ENCODE measurements around the gene PTPRM.

The PTPRM gene

GRCh38 chr18:8003878-8004675 lies 437.0 kb downstream of the PTPRM start:
- Histone ChIP-seq H3K4me3 (ENCODE audit: low read depth in 1 of 2, low read length in 2 of 2) (no peak overlapping the region), H3K27me3 (ENCODE audit: control insufficient read depth in 1 of 2, insufficient read depth in 2 of 2, low read length in 2 of 2) (no peaks in the 10 kb centered on the region), H3K9me3 (ENCODE audit: low read length) (no peaks in the 10 kb centered on the region), H3K9ac (ENCODE audit: low read length) (no peak overlapping the region), H3K36me3 (ENCODE audit: insufficient read depth, low read length) (peaks cover 3% of the 10 kb centered on the region), H3K4me1 (ENCODE audit: insufficient read depth, low read length) (no peaks in the 10 kb centered on the region), H3K27ac (ENCODE audit: low read depth, low read length) (no peak overlapping the region)

GRCh38 chr18:8004792-8005191 lies 437.7 kb downstream of the PTPRM start:
- H3K36me3 ChIP-seq (ENCODE audit: insufficient read depth, low read length), result no peaks in the 10 kb centered on the region
- no peak overlapping the region for H3K27ac ChIP-seq (ENCODE audit: low read depth, low read length)
- H3K27me3 ChIP-seq (ENCODE audit: control insufficient read depth in 1 of 2, insufficient read depth in 2 of 2, low read length in 2 of 2), result no peaks in the 10 kb centered on the region
- no peaks in the 10 kb centered on the region for H3K4me1 ChIP-seq (ENCODE audit: insufficient read depth, low read length)
- no peak overlapping the region for H3K9ac ChIP-seq (ENCODE audit: low read length)
- no peaks in the 10 kb centered on the region for H3K9me3 ChIP-seq (ENCODE audit: low read length)
- H3K4me3 ChIP-seq (ENCODE audit: low read depth in 1 of 2, low read length in 2 of 2), result no peak overlapping the region

GRCh38 chr18:8005870-8006569 lies 438.9 kb downstream of the PTPRM start:
- H3K27me3 ChIP-seq (ENCODE audit: control insufficient read depth in 1 of 2, insufficient read depth in 2 of 2, low read length in 2 of 2), result no peaks in the 10 kb centered on the region
- no peak overlapping the region for H3K9ac ChIP-seq (ENCODE audit: low read length)
- no peaks in the 10 kb centered on the region for H3K36me3 ChIP-seq (ENCODE audit: insufficient read depth, low read length)
- no peak overlapping the region for H3K27ac ChIP-seq (ENCODE audit: low read depth, low read length)
- H3K4me1 ChIP-seq (ENCODE audit: insufficient read depth, low read length), result no peaks in the 10 kb centered on the region
- no peak overlapping the region for H3K4me3 ChIP-seq (ENCODE audit: low read depth in 1 of 2, low read length in 2 of 2)
- no peaks in the 10 kb centered on the region for H3K9me3 ChIP-seq (ENCODE audit: low read length)

- H3K4me1 ChIP-seq (ENCODE audit: insufficient read depth, low read length), result no peaks in the 10 kb centered on the region
- no peak overlapping the region for H3K9ac ChIP-seq (ENCODE audit: low read length)
- H3K27ac ChIP-seq (ENCODE audit: low read depth, low read length), result no peak overlapping the region
- no peaks in the 10 kb centered on the region for H3K27me3 ChIP-seq (ENCODE audit: control insufficient read depth in 1 of 2, insufficient read depth in 2 of 2, low read length in 2 of 2)
- H3K9me3 ChIP-seq (ENCODE audit: low read length), result no peaks in the 10 kb centered on the region
- no peaks in the 10 kb centered on the region for H3K36me3 ChIP-seq (ENCODE audit: insufficient read depth, low read length)
- H3K4me3 ChIP-seq (ENCODE audit: low read depth in 1 of 2, low read length in 2 of 2), result no peak overlapping the region
Observed at GRCh38 chr18:8006979-8007378, 439.9 kb downstream of the PTPRM start.

GRCh38 chr18:8008033-8008432 lies 440.9 kb downstream of the PTPRM start:
- H3K27me3 ChIP-seq (ENCODE audit: control insufficient read depth in 1 of 2, insufficient read depth in 2 of 2, low read length in 2 of 2), result no peaks in the 10 kb centered on the region
- no peak overlapping the region for H3K9ac ChIP-seq (ENCODE audit: low read length)
- no peaks in the 10 kb centered on the region for H3K4me1 ChIP-seq (ENCODE audit: insufficient read depth, low read length)
- H3K9me3 ChIP-seq (ENCODE audit: low read length), result no peaks in the 10 kb centered on the region
- no peak overlapping the region for H3K27ac ChIP-seq (ENCODE audit: low read depth, low read length)
- H3K4me3 ChIP-seq (ENCODE audit: low read depth in 1 of 2, low read length in 2 of 2), result no peak overlapping the region
- H3K36me3 ChIP-seq (ENCODE audit: insufficient read depth, low read length), result no peaks in the 10 kb centered on the region

- no peak overlapping the region for H3K9ac ChIP-seq (ENCODE audit: low read length)
- no peaks in the 10 kb centered on the region for H3K27me3 ChIP-seq (ENCODE audit: control insufficient read depth in 1 of 2, insufficient read depth in 2 of 2, low read length in 2 of 2)
- H3K27ac ChIP-seq (ENCODE audit: low read depth, low read length), result no peak overlapping the region
- H3K4me3 ChIP-seq (ENCODE audit: low read depth in 1 of 2, low read length in 2 of 2), result no peak overlapping the region
- no peaks in the 10 kb centered on the region for H3K4me1 ChIP-seq (ENCODE audit: insufficient read depth, low read length)
- no peaks in the 10 kb centered on the region for H3K9me3 ChIP-seq (ENCODE audit: low read length)
- H3K36me3 ChIP-seq (ENCODE audit: insufficient read depth, low read length), result no peaks in the 10 kb centered on the region
Observed at GRCh38 chr18:8011361-8011760, 444.2 kb downstream of the PTPRM start.

- Histone ChIP-seq H3K9me3 (ENCODE audit: low read length) (no peaks in the 10 kb centered on the region), H3K9ac (ENCODE audit: low read length) (no peak overlapping the region), H3K27ac (ENCODE audit: low read depth, low read length) (no peak overlapping the region), H3K4me1 (ENCODE audit: insufficient read depth, low read length) (no peaks in the 10 kb centered on the region), H3K4me3 (ENCODE audit: low read depth in 1 of 2, low read length in 2 of 2) (no peak overlapping the region), H3K36me3 (ENCODE audit: insufficient read depth, low read length) (no peaks in the 10 kb centered on the region), H3K27me3 (ENCODE audit: control insufficient read depth in 1 of 2, insufficient read depth in 2 of 2, low read length in 2 of 2) (no peaks in the 10 kb centered on the region)
Observed at GRCh38 chr18:8011906-8012305, 444.8 kb downstream of the PTPRM start.

- Histone ChIP-seq H3K36me3 (ENCODE audit: insufficient read depth, low read length) (no peaks in the 10 kb centered on the region), H3K27ac (ENCODE audit: low read depth, low read length) (no peak overlapping the region), H3K4me3 (ENCODE audit: low read depth in 1 of 2, low read length in 2 of 2) (no peak overlapping the region), H3K9ac (ENCODE audit: low read length) (no peak overlapping the region), H3K27me3 (ENCODE audit: control insufficient read depth in 1 of 2, insufficient read depth in 2 of 2, low read length in 2 of 2) (no peaks in the 10 kb centered on the region), H3K4me1 (ENCODE audit: insufficient read depth, low read length) (peaks cover 13% of the 10 kb centered on the region), H3K9me3 (ENCODE audit: low read length) (no peaks in the 10 kb centered on the region)
Observed at GRCh38 chr18:8018701-8019331, 451.7 kb downstream of the PTPRM start.

GRCh38 chr18:8019600-8019999 lies 452.5 kb downstream of the PTPRM start:
- no peak overlapping the region for H3K27ac ChIP-seq (ENCODE audit: low read depth, low read length)
- no peaks in the 10 kb centered on the region for H3K36me3 ChIP-seq (ENCODE audit: insufficient read depth, low read length)
- no peak overlapping the region for H3K9ac ChIP-seq (ENCODE audit: low read length)
- H3K27me3 ChIP-seq (ENCODE audit: control insufficient read depth in 1 of 2, insufficient read depth in 2 of 2, low read length in 2 of 2), result no peaks in the 10 kb centered on the region
- H3K4me3 ChIP-seq (ENCODE audit: low read depth in 1 of 2, low read length in 2 of 2), result no peak overlapping the region
- no peaks in the 10 kb centered on the region for H3K9me3 ChIP-seq (ENCODE audit: low read length)
- H3K4me1 ChIP-seq (ENCODE audit: insufficient read depth, low read length), result peaks cover 13% of the 10 kb centered on the region

GRCh38 chr18:8020132-8020846 lies 453.2 kb downstream of the PTPRM start:
- H3K36me3 ChIP-seq (ENCODE audit: insufficient read depth, low read length), result no peaks in the 10 kb centered on the region
- H3K4me1 ChIP-seq (ENCODE audit: insufficient read depth, low read length), result peaks cover 13% of the 10 kb centered on the region
- no peak overlapping the region for H3K4me3 ChIP-seq (ENCODE audit: low read depth in 1 of 2, low read length in 2 of 2)
- no peak overlapping the region for H3K9ac ChIP-seq (ENCODE audit: low read length)
- H3K9me3 ChIP-seq (ENCODE audit: low read length), result no peaks in the 10 kb centered on the region
- H3K27ac ChIP-seq (ENCODE audit: low read depth, low read length), result no peak overlapping the region
- H3K27me3 ChIP-seq (ENCODE audit: control insufficient read depth in 1 of 2, insufficient read depth in 2 of 2, low read length in 2 of 2), result no peaks in the 10 kb centered on the region

GRCh38 chr18:8029061-8029460 lies 461.9 kb downstream of the PTPRM start:
- H3K36me3 ChIP-seq (ENCODE audit: insufficient read depth, low read length), result no peaks in the 10 kb centered on the region
- no peak overlapping the region for H3K9ac ChIP-seq (ENCODE audit: low read length)
- H3K4me3 ChIP-seq (ENCODE audit: low read depth in 1 of 2, low read length in 2 of 2), result no peak overlapping the region

More at GRCh38 chr18:8029061-8029460, 461.9 kb downstream of the PTPRM start:
- Histone ChIP-seq H3K27ac (ENCODE audit: low read depth, low read length) (no peak overlapping the region), H3K9me3 (ENCODE audit: low read length) (no peaks in the 10 kb centered on the region), H3K4me1 (ENCODE audit: insufficient read depth, low read length) (no peaks in the 10 kb centered on the region), H3K27me3 (ENCODE audit: control insufficient read depth in 1 of 2, insufficient read depth in 2 of 2, low read length in 2 of 2) (no peaks in the 10 kb centered on the region)
